Caco-2 (cell line): ENCODE measurements around the gene GUK1. TPM values are rescaled to one million over a fixed set of nuclear protein-coding genes. Genes with fewer than 3 reads are reported as not detected.

Experiments used
- BruUV-seq: library from RNA; stranded (reverse); fragments of 400-500 nt; replicated peaks from 2 replicates; lab custom pipeline; 2021; lab: Mats Ljungman, UMichigan
- CTCF ChIA-PET: fragments of 300-600 bp; sonication (Branson Sonifier 250); formaldehyde crosslinking; loops from one replicate; lab custom pipeline; 2022; ENCODE audit warnings: antibody characterized with exemption; lab: Charles Lee
- POLR2A ChIA-PET: fragments of 300-600 bp; sonication (Branson Sonifier 250); formaldehyde crosslinking; loops from one replicate; lab custom pipeline; 2022; ENCODE audit warnings: antibody characterized with exemption; lab: Charles Lee
- DNase-seq, 2 experiments: peaks; one replicate each; pipeline versions ENCODE4 v3.0.0 to v3.0.0-alpha.2; 2020 to 2022
- H3K27me3 ChIP-seq: replicated peaks from 2 replicates; pipeline ENCODE4 v1.6.0; 2011; ENCODE audit warnings: low read length; ENCODE audit not compliant: control insufficient read depth, insufficient read depth
- H3K36me3 ChIP-seq: 2 replicates; pipeline ENCODE4 v1.5.1; 2011; ENCODE audit warnings: low read length; ENCODE audit not compliant: control insufficient read depth, insufficient read depth
- H3K4me1 ChIP-seq: fragments of 250-450 bp; sonication (Bioruptor Pico); 2 replicates; pipeline ENCODE4 v1.5.1; 2020; ENCODE audit warnings: mild to moderate bottlenecking
- H3K4me3 ChIP-seq: 2 replicates; pipeline ENCODE4 v1.5.1; 2011; ENCODE audit warnings: low read depth, mild to moderate bottlenecking, control low read depth, low read length
- H3K9me3 ChIP-seq: fragments of 250-450 bp; sonication (Bioruptor Pico); 2 replicates; pipeline ENCODE4 v1.5.1; 2020; ENCODE audit warnings: mild to moderate bottlenecking, moderate library complexity
- H3K27ac Mint-ChIP-seq: one replicate; pipeline ENCODE4 v1.8.0; 2022; ENCODE audit warnings: mixed read lengths; ENCODE audit not compliant: unreplicated experiment
- H3K27me3 Mint-ChIP-seq: one replicate; pipeline ENCODE4 v1.8.0; 2022; ENCODE audit warnings: mixed read lengths; ENCODE audit not compliant: insufficient read depth, unreplicated experiment
- H3K36me3 Mint-ChIP-seq: one replicate; pipeline ENCODE4 v1.8.0; 2022; ENCODE audit warnings: mild to moderate bottlenecking, mixed read lengths; ENCODE audit not compliant: insufficient read depth, unreplicated experiment
- H3K4me1 Mint-ChIP-seq: one replicate; pipeline ENCODE4 v1.8.0; 2022; ENCODE audit warnings: low read depth, mixed read lengths; ENCODE audit not compliant: unreplicated experiment
- H3K4me3 Mint-ChIP-seq: one replicate; pipeline ENCODE4 v1.8.0; 2022; ENCODE audit warnings: mild to moderate bottlenecking, moderate library complexity, mixed read lengths; ENCODE audit not compliant: unreplicated experiment
- H3K9me3 Mint-ChIP-seq: one replicate; pipeline ENCODE4 v1.8.0; 2022; ENCODE audit warnings: mixed read lengths; ENCODE audit not compliant: unreplicated experiment
- intact Hi-C: fragments of 100-400 bp; cut with micrococcal nuclease; formaldehyde crosslinking; loops from one replicate; pipeline ENCODE4 v1.10.0; 2022; ENCODE audit not compliant: unreplicated experiment
- total RNA-seq: library from RNA; stranded (reverse); gene quantifications from 2 replicates; pipeline ENCODE4 v1.2.3, GENCODE V29; 2022
- TF ChIP-seq, protein P1 (sequence below), 2 experiments: fragments of 200-600 bp in 1 of 2; IDR thresholded peaks; 1 replicate in 1 of 2; 2 replicates in 1 of 2; pipeline versions ENCODE4 v1.5.1 to v1.8.0; 2011 to 2022; ENCODE audit warnings: antibody characterized with exemption in 1 of 2, control low read depth in 1 of 2, inconsistent platforms in 1 of 2, low read depth in 1 of 2, low read length in 1 of 2, mild to moderate bottlenecking in 1 of 2, moderate library complexity in 1 of 2; ENCODE audit not compliant: insufficient read depth in 1 of 2, severe bottlenecking in 1 of 2, unreplicated experiment in 1 of 2

The GUK1 gene
- total RNA-seq, 1 experiment from 2014 or later: 73.6 TPM

- peak in 1 of 2 experiments; percentile 14 for DNase-seq
- CTCF ChIA-PET: no interaction called here
- Mint-ChIP-seq H3K4me3 (no peak overlapping the region), H3K4me1 (no peaks in the 10 kb centered on the region), H3K27ac (no peak overlapping the region), H3K36me3 (peaks cover 6% of the 10 kb centered on the region), H3K9me3 (no peaks in the 10 kb centered on the region), H3K27me3 (no peaks in the 10 kb centered on the region)
- no TSS peak for BruUV-seq
- H3K27me3 ChIP-seq: no peaks in the 10 kb centered on the region
- H3K36me3 ChIP-seq: no peaks in the 10 kb centered on the region
- TF ChIP-seq, protein P1, sequence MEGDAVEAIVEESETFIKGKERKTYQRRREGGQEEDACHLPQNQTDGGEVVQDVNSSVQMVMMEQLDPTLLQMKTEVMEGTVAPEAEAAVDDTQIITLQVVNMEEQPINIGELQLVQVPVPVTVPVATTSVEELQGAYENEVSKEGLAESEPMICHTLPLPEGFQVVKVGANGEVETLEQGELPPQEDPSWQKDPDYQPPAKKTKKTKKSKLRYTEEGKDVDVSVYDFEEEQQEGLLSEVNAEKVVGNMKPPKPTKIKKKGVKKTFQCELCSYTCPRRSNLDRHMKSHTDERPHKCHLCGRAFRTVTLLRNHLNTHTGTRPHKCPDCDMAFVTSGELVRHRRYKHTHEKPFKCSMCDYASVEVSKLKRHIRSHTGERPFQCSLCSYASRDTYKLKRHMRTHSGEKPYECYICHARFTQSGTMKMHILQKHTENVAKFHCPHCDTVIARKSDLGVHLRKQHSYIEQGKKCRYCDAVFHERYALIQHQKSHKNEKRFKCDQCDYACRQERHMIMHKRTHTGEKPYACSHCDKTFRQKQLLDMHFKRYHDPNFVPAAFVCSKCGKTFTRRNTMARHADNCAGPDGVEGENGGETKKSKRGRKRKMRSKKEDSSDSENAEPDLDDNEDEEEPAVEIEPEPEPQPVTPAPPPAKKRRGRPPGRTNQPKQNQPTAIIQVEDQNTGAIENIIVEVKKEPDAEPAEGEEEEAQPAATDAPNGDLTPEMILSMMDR (IDR thresholded peaks at IDR 0.05; ENCODE audit: insufficient read depth in 1 of 2, low read depth in 1 of 2, low read length in 1 of 2, severe bottlenecking in 1 of 2, unreplicated experiment in 1 of 2): no peak
- intact Hi-C loops: loop anchor here (5.0 kb wide), 1 partner anchor 49 kb away; no protein-coding TSS in a partner anchor
- no peaks in the 10 kb centered on the region for H3K4me1 ChIP-seq
- no peaks in the 10 kb centered on the region for H3K9me3 ChIP-seq
- H3K4me3 ChIP-seq: no peak overlapping the region
- POLR2A ChIA-PET: no interaction called here
These were observed 41.0 kb downstream of the GUK1 start for GRCh38 chr1:228180959-228181644.

GRCh38 chr1:228181645-228182034 is 41.6 kb downstream of the GUK1 start:
- no peaks in the 10 kb centered on the region for H3K9me3 ChIP-seq
- ChIA-PET CTCF (no interaction called here), POLR2A (no interaction called here)
- BruUV-seq: no TSS peak
- Mint-ChIP-seq H3K27me3 (no peaks in the 10 kb centered on the region), H3K27ac (no peak overlapping the region), H3K4me1 (no peaks in the 10 kb centered on the region), H3K36me3 (peaks cover 6% of the 10 kb centered on the region), H3K4me3 (no peak overlapping the region), H3K9me3 (no peaks in the 10 kb centered on the region)
- TF ChIP-seq, protein P1 (IDR thresholded peaks at IDR 0.05; ENCODE audit: insufficient read depth in 1 of 2, low read depth in 1 of 2, low read length in 1 of 2, severe bottlenecking in 1 of 2, unreplicated experiment in 1 of 2): no peak
- DNase-seq: peak in 1 of 2 experiments; percentile 10
- no peak overlapping the region for H3K4me3 ChIP-seq
- no peaks in the 10 kb centered on the region for H3K27me3 ChIP-seq
- intact Hi-C loops: loop anchor here (5.0 kb wide), 1 partner anchor 49 kb away; no protein-coding TSS in a partner anchor
- no peaks in the 10 kb centered on the region for H3K4me1 ChIP-seq
- H3K36me3 ChIP-seq: no peaks in the 10 kb centered on the region

DNA sequence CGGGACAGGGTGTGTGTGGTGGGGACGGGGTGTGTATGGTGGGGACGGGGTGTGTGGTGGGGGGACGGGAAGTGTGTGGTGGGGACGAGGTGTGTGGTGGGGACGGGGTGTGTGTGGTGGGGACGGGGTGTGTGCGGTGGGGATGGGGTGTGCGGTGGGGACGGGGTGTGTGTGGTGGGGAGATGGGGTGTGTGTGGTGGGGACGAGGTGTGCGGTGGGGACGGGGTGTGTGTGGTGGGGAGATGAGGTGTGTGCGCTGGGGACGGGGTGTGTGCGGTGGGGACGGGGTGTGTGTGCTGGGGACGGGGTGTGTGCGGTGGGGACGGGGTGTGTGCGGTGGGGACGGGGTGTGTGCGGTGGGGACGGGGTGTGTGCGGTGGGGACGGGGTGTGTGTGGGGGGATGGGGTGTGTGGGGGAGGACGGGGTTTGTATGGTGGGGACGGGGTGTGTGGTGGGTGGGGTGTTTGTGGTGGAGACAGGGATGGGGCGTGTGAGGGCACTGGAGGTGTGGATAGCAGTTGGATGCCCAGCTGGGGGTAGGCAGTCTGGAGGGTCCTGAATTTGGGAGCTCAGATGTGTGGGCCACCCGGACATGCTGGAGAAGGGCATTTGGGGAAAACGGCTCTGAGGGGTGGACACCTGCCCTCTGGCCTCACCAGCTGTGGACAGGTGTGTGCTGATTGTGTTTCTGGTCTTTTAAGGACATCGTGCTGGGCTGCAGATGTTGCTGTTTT is 42.4 kb downstream of the GUK1 start:
- TF ChIP-seq, protein P1 (IDR thresholded peaks at IDR 0.05; ENCODE audit: insufficient read depth in 1 of 2, low read depth in 1 of 2, low read length in 1 of 2, severe bottlenecking in 1 of 2, unreplicated experiment in 1 of 2): no peak
- Mint-ChIP-seq H3K9me3 (no peaks in the 10 kb centered on the region), H3K27me3 (no peaks in the 10 kb centered on the region), H3K4me3 (no peak overlapping the region), H3K4me1 (no peaks in the 10 kb centered on the region), H3K27ac (no peak overlapping the region), H3K36me3 (peaks cover 6% of the 10 kb centered on the region)
- Histone ChIP-seq H3K27me3 (no peaks in the 10 kb centered on the region), H3K4me3 (no peak overlapping the region), H3K4me1 (no peaks in the 10 kb centered on the region), H3K9me3 (no peaks in the 10 kb centered on the region), H3K36me3 (no peaks in the 10 kb centered on the region)
- ChIA-PET POLR2A (no interaction called here), CTCF (no interaction called here)
- intact Hi-C loops: loop anchor here (5.0 kb wide), 1 partner anchor 50 kb away; no protein-coding TSS in a partner anchor
- DNase-seq: peak in 1 of 2 experiments; percentile 9
- BruUV-seq: no TSS peak
